Panc1 (cell line): ENCODE results near the gene NTM.

Source experiments
- POLR2AphosphoS5 ChIP-seq: IDR thresholded peaks from 2 replicates; pipeline ENCODE4 v1.6.1; 2012; ENCODE audit warnings: mild to moderate bottlenecking, low read depth, low read length, moderate library complexity
- SIN3A ChIP-seq: IDR thresholded peaks from 2 replicates; pipeline ENCODE4 v1.6.1; 2012; ENCODE audit warnings: low read depth, mild to moderate bottlenecking, low read length, moderate library complexity, borderline replicate concordance; ENCODE audit not compliant: insufficient read depth
- TCF7L2 ChIP-seq: IDR thresholded peaks from 2 replicates; pipeline ENCODE4 v1.6.1; 2011; ENCODE audit warnings: mild to moderate bottlenecking, low read depth, low read length, inconsistent platforms
- TF ChIP-seq, protein P1 (sequence below): fragments of 450-650 bp; IDR thresholded peaks from 2 replicates; pipeline ENCODE4 v1.5.1; 2017; ENCODE audit warnings: mild to moderate bottlenecking
- TF ChIP-seq, protein P2 (sequence below), 2 experiments: IDR thresholded peaks; 2 replicates each; pipeline ENCODE4 v1.6.1; 2011 to 2012; ENCODE audit warnings: low read depth in 2 of 2, control low read depth in 1 of 2, low read length in 1 of 2, mild to moderate bottlenecking in 1 of 2, moderate library complexity in 1 of 2; ENCODE audit not compliant: insufficient read depth in 1 of 2

DNA sequence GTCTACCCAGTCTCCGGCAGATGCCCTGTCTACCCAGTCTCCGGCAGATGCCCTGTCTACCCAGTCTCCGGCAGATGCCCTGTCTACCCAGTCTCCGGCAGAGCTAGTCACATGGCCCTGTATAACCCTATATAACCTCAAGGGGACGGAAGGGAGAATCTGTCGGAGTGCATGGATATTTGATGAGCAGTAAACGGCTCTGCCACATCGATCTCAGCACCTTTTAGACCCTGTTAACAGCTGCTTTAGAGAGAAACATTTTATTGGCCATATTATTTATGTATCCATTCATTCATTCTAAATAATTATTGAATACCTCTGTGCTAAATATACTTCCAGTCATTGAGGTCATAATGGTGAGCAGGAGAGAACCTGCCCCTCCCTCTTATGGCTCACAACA, 228.9 kb downstream of the NTM start:
- TF ChIP-seq, protein P1, sequence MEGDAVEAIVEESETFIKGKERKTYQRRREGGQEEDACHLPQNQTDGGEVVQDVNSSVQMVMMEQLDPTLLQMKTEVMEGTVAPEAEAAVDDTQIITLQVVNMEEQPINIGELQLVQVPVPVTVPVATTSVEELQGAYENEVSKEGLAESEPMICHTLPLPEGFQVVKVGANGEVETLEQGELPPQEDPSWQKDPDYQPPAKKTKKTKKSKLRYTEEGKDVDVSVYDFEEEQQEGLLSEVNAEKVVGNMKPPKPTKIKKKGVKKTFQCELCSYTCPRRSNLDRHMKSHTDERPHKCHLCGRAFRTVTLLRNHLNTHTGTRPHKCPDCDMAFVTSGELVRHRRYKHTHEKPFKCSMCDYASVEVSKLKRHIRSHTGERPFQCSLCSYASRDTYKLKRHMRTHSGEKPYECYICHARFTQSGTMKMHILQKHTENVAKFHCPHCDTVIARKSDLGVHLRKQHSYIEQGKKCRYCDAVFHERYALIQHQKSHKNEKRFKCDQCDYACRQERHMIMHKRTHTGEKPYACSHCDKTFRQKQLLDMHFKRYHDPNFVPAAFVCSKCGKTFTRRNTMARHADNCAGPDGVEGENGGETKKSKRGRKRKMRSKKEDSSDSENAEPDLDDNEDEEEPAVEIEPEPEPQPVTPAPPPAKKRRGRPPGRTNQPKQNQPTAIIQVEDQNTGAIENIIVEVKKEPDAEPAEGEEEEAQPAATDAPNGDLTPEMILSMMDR = no peak
- TF ChIP-seq POLR2AphosphoS5 = no peak
- no peak for TF ChIP-seq SIN3A
- TF ChIP-seq, protein P2, sequence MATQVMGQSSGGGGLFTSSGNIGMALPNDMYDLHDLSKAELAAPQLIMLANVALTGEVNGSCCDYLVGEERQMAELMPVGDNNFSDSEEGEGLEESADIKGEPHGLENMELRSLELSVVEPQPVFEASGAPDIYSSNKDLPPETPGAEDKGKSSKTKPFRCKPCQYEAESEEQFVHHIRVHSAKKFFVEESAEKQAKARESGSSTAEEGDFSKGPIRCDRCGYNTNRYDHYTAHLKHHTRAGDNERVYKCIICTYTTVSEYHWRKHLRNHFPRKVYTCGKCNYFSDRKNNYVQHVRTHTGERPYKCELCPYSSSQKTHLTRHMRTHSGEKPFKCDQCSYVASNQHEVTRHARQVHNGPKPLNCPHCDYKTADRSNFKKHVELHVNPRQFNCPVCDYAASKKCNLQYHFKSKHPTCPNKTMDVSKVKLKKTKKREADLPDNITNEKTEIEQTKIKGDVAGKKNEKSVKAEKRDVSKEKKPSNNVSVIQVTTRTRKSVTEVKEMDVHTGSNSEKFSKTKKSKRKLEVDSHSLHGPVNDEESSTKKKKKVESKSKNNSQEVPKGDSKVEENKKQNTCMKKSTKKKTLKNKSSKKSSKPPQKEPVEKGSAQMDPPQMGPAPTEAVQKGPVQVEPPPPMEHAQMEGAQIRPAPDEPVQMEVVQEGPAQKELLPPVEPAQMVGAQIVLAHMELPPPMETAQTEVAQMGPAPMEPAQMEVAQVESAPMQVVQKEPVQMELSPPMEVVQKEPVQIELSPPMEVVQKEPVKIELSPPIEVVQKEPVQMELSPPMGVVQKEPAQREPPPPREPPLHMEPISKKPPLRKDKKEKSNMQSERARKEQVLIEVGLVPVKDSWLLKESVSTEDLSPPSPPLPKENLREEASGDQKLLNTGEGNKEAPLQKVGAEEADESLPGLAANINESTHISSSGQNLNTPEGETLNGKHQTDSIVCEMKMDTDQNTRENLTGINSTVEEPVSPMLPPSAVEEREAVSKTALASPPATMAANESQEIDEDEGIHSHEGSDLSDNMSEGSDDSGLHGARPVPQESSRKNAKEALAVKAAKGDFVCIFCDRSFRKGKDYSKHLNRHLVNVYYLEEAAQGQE (IDR thresholded peaks at IDR 0.05; ENCODE audit: insufficient read depth in 1 of 2, low read depth in 2 of 2, low read length in 1 of 2) = no peak
- no peak for TF ChIP-seq TCF7L2
